ENCODE data around the gene SLC35B4.

SLC35B4 gene, protein sequence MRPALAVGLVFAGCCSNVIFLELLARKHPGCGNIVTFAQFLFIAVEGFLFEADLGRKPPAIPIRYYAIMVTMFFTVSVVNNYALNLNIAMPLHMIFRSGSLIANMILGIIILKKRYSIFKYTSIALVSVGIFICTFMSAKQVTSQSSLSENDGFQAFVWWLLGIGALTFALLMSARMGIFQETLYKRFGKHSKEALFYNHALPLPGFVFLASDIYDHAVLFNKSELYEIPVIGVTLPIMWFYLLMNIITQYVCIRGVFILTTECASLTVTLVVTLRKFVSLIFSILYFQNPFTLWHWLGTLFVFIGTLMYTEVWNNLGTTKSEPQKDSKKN

DNA sequence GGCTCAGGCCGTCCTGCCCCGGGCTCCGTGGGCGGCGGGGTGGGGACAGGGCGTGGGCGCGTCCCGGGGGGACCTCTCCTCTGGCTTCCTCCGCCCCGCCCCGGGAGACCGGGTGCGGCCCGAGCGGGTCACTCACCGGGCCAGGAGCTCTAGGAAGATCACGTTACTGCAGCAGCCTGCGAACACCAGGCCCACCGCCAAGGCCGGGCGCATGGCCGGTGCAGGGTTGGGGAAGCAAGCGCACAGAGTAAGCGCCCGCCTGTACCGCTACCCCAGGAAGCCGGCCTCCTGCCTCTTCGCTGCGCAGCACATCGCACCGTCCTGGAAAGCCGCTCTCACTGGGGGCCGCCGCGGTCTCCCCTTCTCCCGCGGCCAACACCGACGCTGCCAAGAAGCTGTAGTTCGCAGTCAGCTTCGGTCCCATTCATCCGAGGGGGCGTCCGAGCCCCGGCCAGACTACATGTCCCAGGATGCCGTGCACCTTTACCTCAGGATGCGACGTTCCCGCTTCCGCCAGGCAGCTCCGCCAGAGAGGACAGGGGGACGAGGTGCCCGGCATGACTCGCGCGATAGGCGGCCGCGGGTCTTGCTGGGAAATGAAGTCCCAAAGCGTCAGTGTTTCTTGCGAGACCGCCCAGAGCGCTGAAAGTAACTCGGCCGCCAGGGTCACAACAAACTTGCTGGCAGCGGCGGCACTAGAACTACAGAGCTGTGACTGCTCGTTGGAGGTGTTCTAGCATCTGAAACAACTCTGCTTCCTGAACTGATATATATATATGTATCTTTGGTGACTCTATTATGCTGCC lies at the start of gene SLC35B4:
Gene SLC35B4 (minus strand): TSS at position 392 of the 806 bp plus-strand sequence. CDS start 179 bp downstream, at position 213.
- peak; percentile 91 to 95 for DNase-seq (ENCODE audit: low read depth in 2 of 2)

GRCh38 chr7:134366481-134366880 lies 49.8 kb upstream of the SLC35B4 start:
- DNase-seq (ENCODE audit: low read depth in 2 of 2), result no peak

- no peak for DNase-seq (ENCODE audit: low read depth in 2 of 2)
These were observed 48.8 kb upstream of the SLC35B4 start for GRCh38 chr7:134365341-134366054.

DNA sequence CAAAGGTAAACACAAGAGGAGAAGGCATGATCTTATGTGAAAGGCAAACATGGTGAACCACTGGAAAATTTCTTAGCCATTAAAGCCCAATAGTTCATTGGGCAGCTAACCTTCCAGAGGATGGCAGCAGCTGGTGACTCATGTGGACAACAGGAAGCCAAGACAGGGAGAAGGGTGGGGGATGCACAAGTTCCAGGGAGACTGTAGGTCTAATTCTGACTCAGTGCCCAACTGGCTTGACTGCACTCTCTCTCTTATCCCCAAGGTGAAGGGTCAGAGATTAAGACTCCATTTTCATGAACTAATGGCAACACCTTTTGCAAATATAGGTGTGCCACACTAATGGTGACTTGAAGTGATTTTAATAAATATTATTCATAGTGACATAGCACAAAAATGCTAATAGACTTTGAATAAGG lies 47.9 kb upstream of the SLC35B4 start:
- no peak for DNase-seq (ENCODE audit: low read depth in 2 of 2)

DNA sequence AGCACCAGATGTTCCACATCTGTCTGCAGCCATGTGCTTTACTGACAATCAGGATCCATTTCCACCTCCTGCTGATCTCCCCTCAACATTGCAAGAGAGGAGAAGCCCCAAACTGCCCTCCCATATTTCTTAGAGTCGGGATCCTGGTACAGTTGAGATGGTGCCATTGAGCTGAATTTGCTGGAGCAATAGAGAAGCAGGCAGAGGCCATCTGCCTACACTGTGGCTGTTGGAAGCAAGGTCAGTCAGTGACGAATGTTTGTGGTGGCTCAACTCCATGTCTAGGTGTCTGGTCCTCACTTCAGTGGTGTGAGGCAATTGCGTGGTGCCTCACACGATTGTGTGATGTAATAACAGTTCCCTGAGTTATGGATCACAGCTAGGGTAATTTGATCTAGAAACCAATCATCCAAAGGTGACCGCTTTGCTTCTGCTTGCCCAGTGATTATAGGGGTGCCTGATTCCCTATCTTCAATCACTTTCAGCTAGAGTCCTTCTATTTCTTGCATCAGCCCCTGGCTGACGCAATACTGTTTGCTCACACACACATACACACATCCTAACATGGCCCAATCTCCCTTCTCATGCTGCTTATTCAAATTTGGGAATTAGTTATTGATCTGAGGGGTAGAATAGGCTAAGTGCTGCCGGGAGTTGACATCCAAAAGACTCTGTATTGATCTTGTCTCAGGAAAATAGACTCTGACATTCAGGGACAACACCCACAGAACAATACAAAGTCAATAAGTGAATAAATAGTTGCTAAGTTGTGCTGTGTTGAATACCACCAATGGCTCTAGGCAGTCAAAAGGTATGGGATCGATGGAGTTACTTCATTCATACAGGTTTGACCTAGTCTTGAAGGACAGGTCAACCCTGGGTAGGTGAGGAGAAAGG lies 46.1 kb upstream of the SLC35B4 start:
- no peak for DNase-seq (ENCODE audit: low read depth in 2 of 2)

- DNase-seq (ENCODE audit: low read depth in 2 of 2), result no peak
These were observed 43.2 kb upstream of the SLC35B4 start for GRCh38 chr7:134359787-134360432.

- no peak for DNase-seq (ENCODE audit: low read depth in 2 of 2)
These were observed 40.8 kb upstream of the SLC35B4 start for GRCh38 chr7:134357486-134357885.

DNA sequence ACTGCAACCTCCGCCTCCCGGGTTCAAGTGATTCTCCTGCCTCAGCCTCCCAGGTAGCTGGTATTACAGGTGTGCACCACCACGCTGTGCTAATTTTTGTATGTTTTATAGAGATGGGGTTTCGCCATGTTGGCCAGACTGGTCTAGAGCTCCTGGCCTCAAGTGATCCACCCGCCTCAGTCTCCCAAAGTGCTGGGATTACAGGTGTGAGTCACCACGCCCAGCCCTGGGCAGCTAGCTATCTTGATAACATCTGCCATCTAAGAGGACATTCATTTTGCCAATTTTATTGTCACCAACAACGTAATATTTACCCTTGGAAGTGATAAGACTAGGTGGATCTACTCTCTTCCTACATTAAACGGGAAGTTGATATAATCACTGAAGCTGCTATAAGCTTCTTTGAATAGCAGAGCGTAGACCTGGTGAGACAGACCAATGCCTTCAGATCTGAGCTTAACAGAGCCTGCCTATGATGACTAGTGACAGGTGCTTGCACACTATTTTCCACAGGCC lies 39.7 kb upstream of the SLC35B4 start:
- no peak for DNase-seq (ENCODE audit: low read depth in 2 of 2)

DNA sequence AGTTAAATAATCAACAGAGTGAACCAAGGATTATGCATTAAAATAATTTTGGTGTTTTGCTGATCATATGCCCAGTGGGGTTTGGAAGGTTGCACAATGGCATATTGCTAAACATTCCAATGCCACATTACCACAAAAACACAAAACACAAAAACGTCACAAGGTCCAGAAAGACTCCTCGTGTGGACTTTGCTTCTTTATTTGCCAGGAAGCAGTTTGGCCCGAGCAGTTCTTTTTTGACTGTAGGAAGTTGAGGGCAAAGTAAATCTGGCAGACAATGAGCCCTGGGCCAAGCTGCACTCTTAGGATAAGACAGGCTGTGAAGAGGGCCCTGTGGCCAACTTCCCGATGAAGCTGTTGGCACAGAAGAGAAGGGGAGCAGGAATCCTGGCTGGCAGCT lies 39.2 kb upstream of the SLC35B4 start:
- no peak for DNase-seq (ENCODE audit: low read depth in 2 of 2)

DNA sequence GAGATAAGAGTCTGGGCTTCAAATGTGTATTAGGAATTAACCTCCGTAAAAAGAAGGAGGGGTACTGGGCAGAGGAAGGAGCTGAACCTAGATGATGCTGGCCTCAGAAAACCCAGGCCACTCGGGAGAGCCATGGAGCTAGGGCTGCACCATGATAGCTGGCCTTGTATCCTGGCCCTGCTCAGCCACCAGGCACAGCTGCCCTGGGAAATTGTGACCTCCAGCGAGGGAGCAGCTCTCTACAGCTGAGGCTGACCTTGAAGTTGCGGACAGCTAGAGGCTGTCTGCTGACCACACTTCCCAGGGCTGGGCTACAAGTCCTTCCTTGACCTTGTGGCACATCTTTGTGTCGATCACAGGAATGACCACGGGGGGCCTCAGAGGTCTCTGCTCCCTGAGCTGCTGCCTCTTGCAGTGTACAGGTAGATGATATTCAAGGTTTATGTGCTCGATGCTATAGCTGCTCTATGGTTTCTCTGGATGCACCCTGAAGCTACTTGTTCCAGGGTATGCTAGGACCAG lies 38.3 kb upstream of the SLC35B4 start:
- DNase-seq (ENCODE audit: low read depth in 2 of 2), result no peak

DNA sequence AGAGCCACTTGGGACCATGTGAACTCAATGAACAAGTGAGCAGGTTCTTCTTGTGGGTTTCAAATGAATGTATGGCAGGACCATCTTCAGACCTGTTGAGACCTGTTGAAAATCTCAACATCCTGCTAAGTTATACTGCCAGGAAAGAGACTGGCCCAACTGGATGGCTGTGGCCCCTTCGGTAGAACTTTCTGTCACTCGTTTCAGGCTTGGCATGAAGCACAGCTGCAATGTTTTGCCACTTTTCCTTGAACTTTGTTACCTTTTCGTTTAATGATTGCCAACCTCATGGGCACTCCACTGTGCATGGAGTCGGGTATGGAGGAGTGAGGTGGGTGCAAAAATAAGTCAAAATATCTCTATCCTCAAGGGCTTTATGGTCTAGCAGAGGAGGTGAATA lies 36.7 kb upstream of the SLC35B4 start:
- no peak for DNase-seq (ENCODE audit: low read depth in 2 of 2)

DNA sequence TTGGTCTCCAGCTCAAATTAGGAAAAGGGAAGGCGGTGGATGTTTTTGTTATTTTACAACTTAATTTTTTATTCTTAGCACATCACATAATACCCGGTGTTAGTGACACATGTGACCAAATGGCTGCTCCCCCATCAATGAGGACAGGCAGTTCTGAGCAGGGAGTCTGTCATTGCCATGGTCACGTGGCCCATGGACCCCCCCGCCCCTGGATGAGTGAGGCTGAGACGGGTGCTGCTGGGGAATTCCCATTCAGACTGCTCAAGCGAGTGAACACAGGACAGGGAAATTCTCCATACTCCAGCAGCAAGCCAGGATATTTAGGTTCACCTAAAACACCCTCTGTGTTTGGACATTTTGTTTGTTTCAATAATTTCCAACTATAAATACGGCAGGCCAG lies 34.7 kb upstream of the SLC35B4 start:
- DNase-seq (ENCODE audit: low read depth in 2 of 2), result no peak

DNA sequence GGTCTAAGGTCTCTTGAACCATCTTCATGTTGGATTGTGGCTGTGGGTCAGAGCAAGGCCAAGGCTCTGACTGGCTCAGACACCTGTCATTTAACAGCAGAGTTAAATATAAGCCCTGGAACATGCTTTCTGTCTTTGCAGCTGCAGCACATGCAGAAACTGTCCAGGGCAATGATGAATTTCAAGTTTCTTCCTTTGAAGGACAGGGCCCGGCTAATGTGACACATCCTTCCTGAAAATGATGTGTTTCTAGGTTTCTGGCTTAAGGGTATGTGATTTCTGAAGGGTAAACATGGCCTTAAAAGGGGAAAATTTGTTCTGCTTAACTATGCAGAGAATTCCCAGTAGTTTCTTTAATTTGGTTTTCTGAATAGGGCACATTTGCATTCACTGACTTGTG lies 34.0 kb upstream of the SLC35B4 start:
- no peak for DNase-seq (ENCODE audit: low read depth in 2 of 2)

GRCh38 chr7:134347567-134347966 lies 30.8 kb upstream of the SLC35B4 start:
- DNase-seq (ENCODE audit: low read depth in 2 of 2), result no peak

DNA sequence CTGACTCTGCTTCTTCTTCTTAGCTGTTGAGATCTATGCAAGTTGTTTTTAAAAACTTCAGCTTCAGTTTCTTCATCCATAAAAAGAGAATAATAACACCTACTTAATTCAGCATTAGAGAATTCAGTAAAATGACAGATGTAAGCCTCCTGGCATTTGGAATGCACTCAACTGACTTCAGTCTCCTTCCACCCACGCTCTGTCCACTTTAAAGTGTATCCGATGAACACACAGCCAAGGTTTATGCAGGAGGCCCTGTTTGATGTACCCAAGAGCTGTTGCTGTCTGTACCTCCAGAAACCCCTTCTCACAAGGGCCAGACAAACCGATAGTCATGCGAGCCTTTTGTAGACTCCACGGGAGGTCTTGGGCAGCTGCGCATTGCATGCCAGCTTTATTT lies 27.1 kb upstream of the SLC35B4 start:
- DNase-seq (ENCODE audit: low read depth in 2 of 2), result no peak

DNA sequence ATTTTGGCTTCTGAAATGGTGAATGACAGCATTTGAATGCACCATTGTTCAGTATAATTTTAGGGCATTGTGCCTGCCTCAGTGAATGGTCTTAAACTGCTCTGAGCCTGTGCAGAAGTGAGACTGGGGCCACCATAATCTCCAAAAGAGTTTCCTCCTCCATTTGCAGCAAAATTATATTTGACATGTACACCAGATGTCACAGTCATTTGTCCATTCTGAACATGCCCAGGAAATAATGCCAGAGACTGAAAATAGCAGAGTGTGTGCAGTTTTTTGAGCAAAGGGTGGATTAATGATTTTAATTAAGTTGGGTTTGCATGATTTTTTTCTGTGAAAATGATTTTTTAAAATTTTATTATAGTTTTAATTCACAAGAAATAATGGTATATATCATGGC lies 26.4 kb upstream of the SLC35B4 start:
- DNase-seq (ENCODE audit: low read depth in 2 of 2), result no peak

DNA sequence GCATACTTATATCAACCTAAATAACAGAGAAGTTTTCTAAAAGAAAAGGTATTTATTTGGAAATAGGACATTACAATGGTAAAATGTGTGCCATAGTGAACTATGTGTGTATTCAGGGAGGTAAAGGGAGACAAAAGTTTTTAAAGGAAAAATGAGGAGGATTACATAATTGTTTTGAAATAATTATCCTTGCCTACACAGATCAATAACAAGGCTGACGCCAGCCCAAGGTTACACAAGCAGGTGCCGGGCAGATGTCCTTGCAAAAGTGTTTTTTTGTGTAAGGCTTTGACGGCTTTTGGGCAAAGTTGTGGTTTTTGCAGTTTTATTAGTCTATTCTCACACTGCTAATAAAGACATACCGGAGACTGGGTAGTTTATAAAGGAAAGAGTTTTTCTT lies 22.7 kb upstream of the SLC35B4 start:
- no peak for DNase-seq (ENCODE audit: low read depth in 2 of 2)

DNA sequence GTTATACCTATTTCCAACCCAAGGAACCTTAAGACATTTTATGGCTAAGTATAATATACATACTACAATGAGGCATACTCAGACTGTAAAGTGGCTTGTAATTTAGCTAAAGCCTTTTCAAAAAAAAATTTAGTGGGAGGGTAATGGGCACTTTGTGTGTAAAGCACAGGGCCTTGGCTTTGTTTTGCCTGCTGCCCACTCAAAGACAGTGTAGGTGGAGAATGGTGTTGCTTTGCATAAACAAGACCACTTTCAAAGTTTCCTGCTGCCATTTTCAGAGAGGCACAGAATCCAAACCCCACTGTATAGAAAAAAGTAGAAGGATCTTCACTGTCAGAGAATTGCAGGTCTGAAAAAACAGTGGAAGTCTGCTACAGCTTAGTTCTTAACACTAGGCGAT lies 21.2 kb upstream of the SLC35B4 start:
- DNase-seq (ENCODE audit: low read depth in 2 of 2), result no peak

DNA sequence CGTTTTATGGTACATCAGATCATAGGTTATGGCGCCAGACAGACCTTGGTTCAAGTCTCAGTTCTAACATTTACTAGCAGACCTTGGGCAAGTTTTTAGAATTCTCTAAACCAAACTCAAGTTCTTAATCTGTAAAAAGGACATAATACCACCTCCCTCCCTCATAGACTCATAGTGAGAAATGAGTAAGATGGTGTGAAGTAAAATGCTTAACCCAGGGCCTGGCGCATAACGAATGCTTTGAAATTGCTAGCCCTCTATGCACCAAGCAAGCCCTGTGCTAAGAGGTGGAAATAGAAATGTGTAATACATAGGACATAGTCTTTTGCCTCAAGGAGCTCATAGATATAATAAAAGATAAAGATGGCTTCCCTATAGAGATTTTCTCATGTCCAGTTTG lies 17.7 kb upstream of the SLC35B4 start:
- no peak for DNase-seq (ENCODE audit: low read depth in 2 of 2)

GRCh38 chr7:134333943-134334342 lies 17.2 kb upstream of the SLC35B4 start:
- no peak for DNase-seq (ENCODE audit: low read depth in 2 of 2)

GRCh38 chr7:134332892-134333291 lies 16.2 kb upstream of the SLC35B4 start:
- DNase-seq (ENCODE audit: low read depth in 2 of 2), result no peak

All from stimulated activated CD8-positive, alpha-beta memory T cell treated with anti-CD3 and anti-CD28 coated beads, Interleukin-7, amount 100 ng/mL, for 4 hours (primary cell).